Measurements from ENCODE around the gene HCFC1. TPM values are rescaled to one million over a fixed set of nuclear protein-coding genes. Genes with fewer than 3 reads are reported as not detected.
"Not testable (repeated sequence)": the region's sequence is repeated elsewhere in the genome, so short reads cannot be mapped to it uniquely, and the experiment has no call there.

The HCFC1 gene
- total RNA-seq, 6 experiments from 2014 or later: 15.2 to 32.5 (median 19.7) TPM

GRCh38 chrX:153984351-153985178, 12.9 kb upstream of the HCFC1 start:
- H3K4me3 ChIP-seq: no peak overlapping the region
- WGBS (ENCODE audit: insufficient coverage, low coverage, low lambda C conversion rate, missing lambda C conversion rate): 53% methylated on average over 9 of the region's 20 CpGs
- DNase-seq (peak in 1 of 3 donors; percentile 80), ATAC-seq (peak; percentile 1 to 54 (median 17))
- H3K27me3 ChIP-seq: no peaks in the 10 kb centered on the region
- intact Hi-C loops (cut with DNase I): no loop called here
- H3K36me3 ChIP-seq: no peaks in the 10 kb centered on the region
- peaks cover 0 to 14% (median 4%) of the 10 kb centered on the region in 4 donors for H3K4me1 ChIP-seq
- H3K9me3 ChIP-seq: no peaks in the 10 kb centered on the region
- TF ChIP-seq CTCF (IDR thresholded peaks at IDR 0.05) (no peak), POLR2A (IDR thresholded peaks at IDR 0.05) (no peak)
- peak overlapping the region; percentile 59 to 87 (median 64) for H3K27ac ChIP-seq

DNA sequence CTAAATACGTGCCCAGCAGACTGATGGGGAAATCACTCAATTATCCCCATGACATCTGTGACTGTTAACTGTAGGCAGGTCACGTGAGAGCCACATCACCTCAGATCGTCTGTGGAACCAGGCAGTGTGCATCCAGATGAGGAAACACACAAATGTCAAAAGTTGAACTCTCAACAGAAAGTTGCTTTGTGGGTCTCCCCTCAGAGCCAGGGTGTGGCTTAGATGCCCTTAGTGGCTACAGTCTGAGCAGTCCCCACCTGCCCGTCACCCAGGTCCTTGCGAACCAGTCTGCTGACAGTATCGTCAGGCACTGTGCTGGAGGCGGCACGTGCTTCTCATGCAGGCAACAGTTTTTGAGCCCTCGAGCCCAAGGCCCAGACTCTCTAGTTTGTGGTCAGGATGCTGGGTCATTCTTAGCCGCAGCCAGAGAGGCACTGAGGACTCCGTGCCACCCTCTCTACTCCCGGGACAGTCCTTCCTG, 11.7 kb upstream of the HCFC1 start:
- 71% methylated on average over 7 of the region's 12 CpGs for WGBS (ENCODE audit: insufficient coverage, low coverage, low lambda C conversion rate, missing lambda C conversion rate)
- no peaks in the 10 kb centered on the region for H3K9me3 ChIP-seq
- peaks cover 0 to 14% (median 4%) of the 10 kb centered on the region in 4 donors for H3K4me1 ChIP-seq
- no peak for TF ChIP-seq CTCF (IDR thresholded peaks at IDR 0.05)
- no peak for TF ChIP-seq POLR2A (IDR thresholded peaks at IDR 0.05)
- intact Hi-C loops (cut with DNase I): no loop called here
- no peaks in the 10 kb centered on the region for H3K36me3 ChIP-seq
- peak overlapping the region in 1 of 3 donors; percentile 44 for H3K27ac ChIP-seq
- no peak for ATAC-seq
- DNase-seq: no peak
- H3K4me3 ChIP-seq: no peak overlapping the region
- H3K27me3 ChIP-seq: no peaks in the 10 kb centered on the region

GRCh38 chrX:153981771-153982533, 10.3 kb upstream of the HCFC1 start:
- ATAC-seq (peak in 3 of 4 donors; percentile 4 to 26 (median 15)), DNase-seq (peak in 2 of 3 donors; percentile 52 to 59)
- intact Hi-C loops (cut with DNase I): no loop called here
- Histone ChIP-seq H3K36me3 (no peaks in the 10 kb centered on the region), H3K4me1 (peaks cover 0 to 14% (median 4%) of the 10 kb centered on the region in 4 donors), H3K4me3 (no peak overlapping the region), H3K27ac (peak overlapping the region in 1 of 3 donors; percentile 40), H3K9me3 (no peaks in the 10 kb centered on the region), H3K27me3 (no peaks in the 10 kb centered on the region)
- 71% methylated on average over 6 of the region's 52 CpGs for WGBS (ENCODE audit: insufficient coverage, low coverage, low lambda C conversion rate, missing lambda C conversion rate)
- TF ChIP-seq CTCF (IDR thresholded peaks at IDR 0.05) (no peak), POLR2A (IDR thresholded peaks at IDR 0.05) (no peak)

GRCh38 chrX:153981231-153981630, 9.6 kb upstream of the HCFC1 start:
- DNase-seq (no peak), ATAC-seq (no peak)
- H3K4me3 ChIP-seq: no peak overlapping the region
- TF ChIP-seq POLR2A (IDR thresholded peaks at IDR 0.05): no peak
- TF ChIP-seq CTCF (IDR thresholded peaks at IDR 0.05): no peak
- intact Hi-C loops (cut with DNase I): no loop called here
- peak overlapping the region in 2 of 3 donors; percentile 43 to 56 for H3K27ac ChIP-seq
- H3K4me1 ChIP-seq: peaks cover 0 to 11% (median 4%) of the 10 kb centered on the region in 4 donors
- H3K36me3 ChIP-seq: no peaks in the 10 kb centered on the region
- H3K9me3 ChIP-seq: no peaks in the 10 kb centered on the region
- 73% methylated on average over 7 of the region's 7 CpGs for WGBS (ENCODE audit: insufficient coverage, low coverage, low lambda C conversion rate, missing lambda C conversion rate)
- H3K27me3 ChIP-seq: no peaks in the 10 kb centered on the region

DNA sequence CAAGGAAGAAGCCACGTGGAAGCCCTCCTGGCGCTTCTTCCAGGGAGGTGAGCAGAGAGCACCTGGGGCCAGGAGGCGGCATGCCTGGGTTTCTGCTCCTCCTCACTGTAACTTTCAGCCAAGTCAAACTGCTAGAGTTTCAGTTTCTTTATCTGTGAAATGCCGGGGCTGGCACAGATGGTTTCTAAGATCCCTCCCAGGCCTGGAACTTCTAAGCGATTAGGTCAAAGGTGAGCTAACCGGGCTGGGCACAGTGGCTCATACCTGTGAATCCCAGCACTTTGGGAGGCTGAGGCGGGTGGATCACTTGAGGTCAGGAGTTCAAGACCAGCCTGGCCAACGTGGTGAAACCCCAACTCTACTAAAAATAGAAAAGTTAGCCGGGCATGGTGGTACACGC, 8.8 kb upstream of the HCFC1 start:
- peak overlapping the region in 1 of 3 donors; percentile 56 for H3K27ac ChIP-seq

More for the DNA sequence above, 8.8 kb upstream of the HCFC1 start:
- intact Hi-C loops (cut with DNase I); H3K4me1 ChIP-seq; H3K9me3 ChIP-seq; H3K4me3 ChIP-seq; H3K36me3 ChIP-seq; H3K27me3 ChIP-seq: not testable (repeated sequence)
- 16% methylated on average over 6 of the region's 10 CpGs for WGBS (ENCODE audit: insufficient coverage, low coverage, low lambda C conversion rate, missing lambda C conversion rate)
- DNase-seq (peak in 1 of 3 donors; percentile 52), ATAC-seq (peak; percentile 72 to 84 (median 76))

Measured in right lobe of liver (tissue), 6 donors.